Measurements from ENCODE around the gene STRN.
"Not testable (repeated sequence)": the region's sequence is repeated elsewhere in the genome, so short reads cannot be mapped to it uniquely, and the experiment has no call there.

The STRN gene

DNA sequence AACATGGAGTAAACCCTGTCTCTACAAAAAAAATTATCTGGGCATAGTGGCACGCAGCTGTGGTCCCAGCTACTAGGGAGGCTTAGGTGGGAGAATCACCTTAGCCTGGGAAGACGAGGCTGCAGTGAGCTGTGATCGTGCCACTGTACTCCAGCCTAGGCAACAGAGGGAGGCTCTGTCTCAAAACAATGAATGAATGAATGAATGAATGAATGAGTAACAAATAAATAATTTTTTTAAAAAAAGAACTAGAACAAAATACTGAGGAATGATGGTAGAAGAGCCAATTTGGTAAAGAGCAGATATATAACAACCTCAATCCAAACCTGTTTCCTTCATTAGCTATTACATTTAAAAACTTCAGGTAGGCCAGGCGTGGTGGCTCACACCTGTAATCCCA lies 60.1 kb downstream of the STRN start:
- DNase-seq, result no peak

GRCh38 chr2:36904636-36905035 lies 61.7 kb downstream of the STRN start:
- no peak for DNase-seq

- no peak for DNase-seq
These were observed 63.8 kb downstream of the STRN start for GRCh38 chr2:36902385-36903120.

- DNase-seq, result no peak
These were observed 73.5 kb downstream of the STRN start for GRCh38 chr2:36892805-36893204.

DNA sequence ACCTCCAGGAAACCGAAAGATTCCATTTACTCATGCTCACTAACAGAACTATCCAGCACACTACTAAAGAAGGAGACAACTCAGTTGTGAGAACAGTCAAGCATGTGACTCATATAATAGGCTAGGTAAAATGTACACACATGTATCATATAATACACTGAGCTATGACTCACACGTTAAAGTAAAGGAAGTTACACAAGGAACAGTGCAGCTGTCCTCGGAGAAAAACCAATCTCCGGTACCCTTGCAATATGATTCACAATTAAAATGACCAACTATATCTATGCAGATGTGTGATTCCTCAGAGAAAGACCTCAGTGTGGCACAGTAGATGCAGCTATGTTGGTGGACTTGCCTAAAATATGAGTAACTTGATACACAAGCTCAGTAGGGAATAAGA lies 76.5 kb downstream of the STRN start:
- DNase-seq, result no peak

- DNase-seq, result not testable (repeated sequence)
These were observed 79.2 kb downstream of the STRN start for GRCh38 chr2:36887095-36887494.

DNA sequence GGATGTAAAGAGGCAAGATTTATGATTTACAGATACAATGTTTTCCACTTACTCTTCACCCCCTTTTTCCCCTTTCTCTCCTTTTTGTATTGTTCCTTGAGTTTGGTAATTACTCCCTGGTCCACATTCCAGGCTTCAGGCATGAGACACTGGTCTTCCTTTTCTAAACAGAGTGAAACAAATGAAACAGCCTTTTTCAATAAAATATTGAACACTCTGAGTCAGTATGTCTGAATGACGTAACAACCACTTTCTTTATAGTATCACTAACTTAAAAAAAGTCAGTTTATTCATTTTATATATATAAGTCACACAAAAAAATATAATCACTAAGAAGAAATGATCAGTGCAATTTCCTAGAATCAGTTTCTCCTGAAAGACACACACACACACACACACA lies 79.7 kb downstream of the STRN start:
- no peak for DNase-seq

DNA sequence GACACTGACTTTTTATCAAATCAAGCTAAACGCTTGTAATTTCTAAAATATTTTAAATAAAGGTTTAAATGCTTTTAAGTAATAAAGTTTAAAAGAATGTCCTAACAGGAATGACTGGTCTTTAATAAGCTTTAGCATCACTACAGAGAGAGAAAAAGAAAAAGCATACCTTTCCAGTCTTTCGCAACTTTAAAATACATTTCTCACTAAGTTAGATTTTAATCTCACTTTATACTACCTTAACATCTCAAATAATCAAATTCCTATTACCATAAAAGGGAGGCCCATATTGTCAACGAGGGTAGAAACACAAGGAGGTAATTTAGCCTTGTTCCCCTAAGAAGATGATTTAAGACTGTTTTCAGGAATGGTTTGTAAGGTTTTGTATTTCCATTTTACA lies 80.7 kb downstream of the STRN start:
- DNase-seq, result no peak

DNA sequence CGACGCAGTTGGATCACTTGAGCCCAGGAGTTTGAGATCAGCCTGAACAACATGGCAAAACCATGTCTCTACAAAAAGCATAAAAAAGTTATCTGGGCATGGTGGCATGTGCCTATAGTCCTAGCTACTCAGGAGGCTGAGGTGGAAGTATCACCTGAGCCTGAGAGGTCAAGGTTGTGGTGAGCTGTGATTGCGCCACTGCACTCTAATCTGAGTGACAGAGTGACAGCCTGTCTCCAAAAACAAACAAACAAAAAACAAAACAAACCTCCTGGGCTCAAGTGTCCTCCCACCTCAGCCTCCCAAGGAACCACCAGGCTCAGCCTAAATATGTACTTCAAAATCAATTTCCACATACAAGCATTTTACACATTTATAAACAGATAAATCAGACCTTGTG lies 83.8 kb downstream of the STRN start:
- no peak for DNase-seq

GRCh38 chr2:36881816-36882215 lies 84.5 kb downstream of the STRN start:
- DNase-seq, result no peak

GRCh38 chr2:36878429-36878828 lies 87.9 kb downstream of the STRN start:
- DNase-seq, result no peak

DNA sequence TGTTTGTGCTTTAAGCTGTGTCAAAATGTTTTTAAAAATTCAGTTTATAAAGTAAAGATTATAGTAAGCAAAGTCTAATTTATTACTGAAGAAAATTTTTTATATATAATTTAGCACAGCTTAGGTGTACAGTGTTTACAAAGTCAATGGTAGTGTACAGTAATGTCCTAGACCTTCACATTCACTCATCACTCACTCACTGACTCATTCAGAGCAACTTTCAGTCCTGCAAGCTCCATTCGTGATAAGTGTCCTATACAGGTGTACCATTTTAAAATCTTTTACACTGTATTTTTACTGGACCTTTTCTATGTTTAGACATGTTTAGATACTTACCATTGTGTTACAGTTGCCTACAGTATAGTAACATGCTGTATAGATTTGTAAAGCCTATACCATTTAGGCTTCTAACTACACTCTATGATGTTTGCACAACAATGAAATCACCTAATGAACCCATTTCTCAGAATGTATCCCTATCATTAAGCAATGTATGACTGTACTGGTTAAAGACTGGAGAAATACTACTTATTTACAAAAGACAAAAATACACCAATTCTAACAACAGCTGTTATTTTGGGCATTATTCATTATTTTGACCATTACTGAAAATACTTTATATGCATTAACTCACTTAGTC lies 95.1 kb downstream of the STRN start:
- DNase-seq, result no peak

DNA sequence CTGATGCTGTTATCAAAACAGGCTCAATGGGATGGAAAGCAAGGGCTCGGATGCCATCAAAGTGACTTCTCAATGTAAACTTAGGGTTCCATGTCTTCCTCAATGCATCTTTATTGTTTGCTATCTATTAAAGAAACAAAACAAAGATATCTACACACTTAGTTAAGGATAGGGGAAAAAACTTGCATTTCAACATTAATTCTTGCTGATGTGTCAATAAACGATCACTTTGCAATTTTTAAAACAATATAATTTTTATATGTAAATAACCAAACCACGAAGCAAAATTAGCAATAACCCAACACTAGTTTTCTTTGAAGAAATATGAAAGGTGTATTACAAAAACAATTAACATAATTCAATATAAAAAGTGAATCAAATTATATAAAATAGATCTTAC lies 96.7 kb downstream of the STRN start:
- no peak for DNase-seq

- no peak for DNase-seq
These were observed 104.4 kb downstream of the STRN start for GRCh38 chr2:36861896-36862295.

DNA sequence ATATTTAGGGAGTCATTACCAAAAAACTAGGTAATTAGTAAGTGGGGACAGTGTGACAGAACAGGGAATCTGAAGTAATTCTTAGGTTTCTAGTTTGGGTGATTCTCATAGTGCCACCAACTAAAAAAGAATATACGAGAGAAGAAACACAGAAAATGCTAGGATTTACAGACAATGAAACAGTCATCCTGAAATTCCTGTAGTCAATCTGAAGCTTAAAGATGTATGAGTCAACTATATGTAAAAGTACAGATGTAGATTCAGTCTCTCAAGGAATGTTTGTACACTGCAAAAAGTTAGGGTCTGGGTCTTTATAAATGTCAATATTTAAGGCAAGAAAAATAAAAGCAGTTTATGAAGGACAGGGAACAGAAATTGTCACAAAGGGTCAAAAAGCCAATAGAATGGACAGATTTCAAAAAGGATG lies 107.0 kb downstream of the STRN start:
- no peak for DNase-seq

GRCh38 chr2:36858551-36859365 lies 107.6 kb downstream of the STRN start:
- no peak for DNase-seq

DNA sequence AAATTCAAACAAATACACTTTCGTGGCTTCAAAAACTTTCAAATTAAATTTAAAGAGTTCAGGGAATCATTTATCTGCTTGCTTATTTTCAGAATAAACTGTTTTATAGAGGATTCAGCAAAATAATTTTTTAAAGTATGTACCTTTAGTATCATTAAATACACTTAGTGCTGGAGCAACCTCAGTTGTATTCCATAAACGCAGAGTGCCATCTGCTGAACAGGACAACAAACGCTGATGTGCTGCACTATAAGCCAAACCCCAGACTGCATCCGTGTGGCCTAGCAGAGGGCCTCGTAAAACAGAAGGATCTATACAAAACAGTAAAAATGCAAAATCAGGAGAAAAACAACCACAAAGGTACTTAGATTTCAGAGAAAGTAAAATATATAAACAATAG lies 108.6 kb downstream of the STRN start:
- no peak for DNase-seq

- DNase-seq, result no peak
These were observed 110.9 kb downstream of the STRN start for GRCh38 chr2:36855429-36855828.

GRCh38 chr2:36854241-36854640 lies 112.1 kb downstream of the STRN start:
- DNase-seq, result no peak

- no peak for DNase-seq
These were observed 117.1 kb downstream of the STRN start for GRCh38 chr2:36849265-36849664.

GRCh38 chr2:36843838-36844237 lies 122.5 kb downstream of the STRN start:
- no peak for DNase-seq

DNA sequence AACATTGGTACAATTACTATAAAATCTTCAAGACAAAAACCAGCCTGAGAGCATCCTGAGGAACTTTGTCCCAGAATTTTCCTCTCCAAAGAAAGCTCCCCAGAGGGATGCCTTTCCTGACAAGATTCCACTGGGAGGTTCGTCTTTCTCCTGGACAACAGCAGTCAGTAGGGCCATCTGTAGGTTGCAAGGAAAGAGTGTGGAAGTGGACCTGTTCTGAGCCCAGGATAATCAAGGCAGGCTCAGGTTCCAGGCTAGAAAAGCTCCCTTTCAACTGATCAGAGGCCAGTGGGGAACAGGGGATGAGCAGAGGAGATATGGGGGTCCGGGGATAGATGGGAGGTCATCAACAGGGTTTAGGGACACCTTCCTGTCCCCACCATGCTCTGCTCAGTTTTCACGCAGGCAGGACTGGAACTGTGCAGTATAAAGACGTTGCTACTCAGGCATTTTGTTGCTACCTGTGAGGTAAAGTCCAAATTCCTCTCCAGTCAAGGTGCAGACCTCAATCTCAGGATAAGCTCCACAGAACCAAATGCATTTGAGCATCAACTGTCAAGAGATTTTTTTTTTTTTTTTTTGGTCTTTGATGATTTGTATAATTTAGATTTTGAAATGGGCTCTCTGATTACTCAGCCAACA lies 126.2 kb downstream of the STRN start:
- DNase-seq, result no peak
